Lower leg skin (tissue), 4 donors: Measurements from ENCODE around the gene PPIB. TPM values are rescaled to one million over a fixed set of nuclear protein-coding genes. Genes with fewer than 3 reads are reported as not detected.

Experiments
- DNase-seq, 2 donors: peaks; one replicate each; pipeline ENCODE4 v3.0.0-alpha.2; 2019; ENCODE audit warnings: low spot score in 2 of 2
- H3K4me3 ChIP-seq: fragments of 200-600 bp; sonication (generic); 2 replicates; pipeline ENCODE4 v1.5.1; 2017; ENCODE audit warnings: mild to moderate bottlenecking, low read depth; ENCODE audit not compliant: poor library complexity, severe bottlenecking
- POLR2A ChIP-seq, 2 donors: fragments of 450-650 bp; IDR thresholded peaks; one replicate each; pipeline ENCODE4 v1.6.1; 2016 to 2017; ENCODE audit warnings: antibody characterized with exemption in 2 of 2, mild to moderate bottlenecking in 1 of 2, moderate library complexity in 1 of 2
- WGBS, 2 donors: methylation state at CpG; one replicate each; pipeline ENCODE4 v1.1.5; 2018; 5-methylcytosine and 5-hydroxymethylcytosine counted together
- intact Hi-C: fragments of 100-400 bp; cut with DNase I; formaldehyde crosslinking; loops from one replicate; pipeline ENCODE4 v1.15.0; 2023; ENCODE audit warnings: low total_unique reads
- total RNA-seq, 4 donors: library from RNA; depleted of rRNA; stranded (reverse); fragments of >200 nt; gene quantifications; one replicate each; pipeline ENCODE4 v1.1.0, GENCODE V29; 2016
- TF ChIP-seq, protein P1 (sequence below), 3 donors: fragments of 450-650 bp; IDR thresholded peaks; one replicate each; pipeline ENCODE4 v1.5.1; 2016; ENCODE audit warnings: antibody characterized with exemption in 3 of 3, mild to moderate bottlenecking in 3 of 3, moderate library complexity in 2 of 3

Gene PPIB
- total RNA-seq, 4 donors from 2014 or later: 149 to 195 (median 164) TPM

DNA sequence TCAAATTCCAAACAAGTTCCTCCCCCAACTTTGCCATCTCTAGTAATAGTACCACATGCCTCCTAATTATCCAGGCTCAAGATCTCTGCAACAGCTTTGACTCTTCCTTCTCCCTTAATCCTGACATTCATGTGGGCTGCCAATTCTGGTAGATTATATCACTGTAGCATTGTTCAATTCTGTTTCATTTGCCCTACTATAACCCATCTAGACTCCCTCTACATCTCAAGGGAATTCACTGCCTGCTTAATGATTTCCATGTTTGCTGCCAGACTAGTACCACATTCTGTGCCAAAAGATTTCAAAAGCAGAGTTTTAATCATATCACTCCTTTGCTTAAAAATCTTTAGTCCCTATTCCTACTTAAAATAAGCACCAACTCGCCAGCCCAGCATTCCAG lies 34.6 kb upstream of the PPIB start:
- intact Hi-C loops: no loop called here
- WGBS, 2 donors: 49 to 64% methylated on average over 1 of the region's 1 CpG
- DNase-seq: no peak
- no peak overlapping the region for H3K4me3 ChIP-seq
- TF ChIP-seq POLR2A (IDR thresholded peaks at IDR 0.05): no peak
- TF ChIP-seq, protein P1, sequence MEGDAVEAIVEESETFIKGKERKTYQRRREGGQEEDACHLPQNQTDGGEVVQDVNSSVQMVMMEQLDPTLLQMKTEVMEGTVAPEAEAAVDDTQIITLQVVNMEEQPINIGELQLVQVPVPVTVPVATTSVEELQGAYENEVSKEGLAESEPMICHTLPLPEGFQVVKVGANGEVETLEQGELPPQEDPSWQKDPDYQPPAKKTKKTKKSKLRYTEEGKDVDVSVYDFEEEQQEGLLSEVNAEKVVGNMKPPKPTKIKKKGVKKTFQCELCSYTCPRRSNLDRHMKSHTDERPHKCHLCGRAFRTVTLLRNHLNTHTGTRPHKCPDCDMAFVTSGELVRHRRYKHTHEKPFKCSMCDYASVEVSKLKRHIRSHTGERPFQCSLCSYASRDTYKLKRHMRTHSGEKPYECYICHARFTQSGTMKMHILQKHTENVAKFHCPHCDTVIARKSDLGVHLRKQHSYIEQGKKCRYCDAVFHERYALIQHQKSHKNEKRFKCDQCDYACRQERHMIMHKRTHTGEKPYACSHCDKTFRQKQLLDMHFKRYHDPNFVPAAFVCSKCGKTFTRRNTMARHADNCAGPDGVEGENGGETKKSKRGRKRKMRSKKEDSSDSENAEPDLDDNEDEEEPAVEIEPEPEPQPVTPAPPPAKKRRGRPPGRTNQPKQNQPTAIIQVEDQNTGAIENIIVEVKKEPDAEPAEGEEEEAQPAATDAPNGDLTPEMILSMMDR (IDR thresholded peaks at IDR 0.05): no peak

DNA sequence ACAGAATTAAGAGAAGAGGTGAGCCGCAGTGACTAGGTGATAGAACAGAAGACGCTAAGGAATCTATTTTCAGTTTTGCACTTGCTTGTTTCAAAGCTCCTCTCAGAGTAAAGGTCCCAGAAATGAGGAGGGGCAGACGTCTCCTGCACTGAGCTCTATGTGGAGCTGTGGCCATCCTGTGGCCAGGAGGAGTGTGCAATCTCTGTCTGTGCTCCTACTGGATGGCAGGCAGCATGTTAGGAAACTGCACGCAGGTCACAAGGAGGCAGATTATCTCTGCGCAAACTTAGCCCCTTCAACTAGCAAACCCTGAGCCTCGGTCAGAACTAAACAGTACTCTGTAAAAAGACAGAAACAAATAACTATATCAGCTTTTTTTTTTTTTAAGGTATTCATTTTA lies 31.1 kb upstream of the PPIB start:
- intact Hi-C loops: no loop called here
- TF ChIP-seq POLR2A (IDR thresholded peaks at IDR 0.05): no peak
- TF ChIP-seq, protein P1 (IDR thresholded peaks at IDR 0.05): no peak
- no peak for DNase-seq
- no peak overlapping the region for H3K4me3 ChIP-seq
- WGBS, 2 donors: 95% methylated on average over 6 of the region's 6 CpGs

GRCh38 chr15:64191971-64192830 lies 29.4 kb upstream of the PPIB start:
- H3K4me3 ChIP-seq: no peak overlapping the region
- 91 to 96% methylated on average over 5 of the region's 5 CpGs for WGBS, 2 donors
- TF ChIP-seq, protein P1 (IDR thresholded peaks at IDR 0.05): no peak
- TF ChIP-seq POLR2A (IDR thresholded peaks at IDR 0.05): no peak
- DNase-seq: no peak
- intact Hi-C loops: no loop called here

DNA sequence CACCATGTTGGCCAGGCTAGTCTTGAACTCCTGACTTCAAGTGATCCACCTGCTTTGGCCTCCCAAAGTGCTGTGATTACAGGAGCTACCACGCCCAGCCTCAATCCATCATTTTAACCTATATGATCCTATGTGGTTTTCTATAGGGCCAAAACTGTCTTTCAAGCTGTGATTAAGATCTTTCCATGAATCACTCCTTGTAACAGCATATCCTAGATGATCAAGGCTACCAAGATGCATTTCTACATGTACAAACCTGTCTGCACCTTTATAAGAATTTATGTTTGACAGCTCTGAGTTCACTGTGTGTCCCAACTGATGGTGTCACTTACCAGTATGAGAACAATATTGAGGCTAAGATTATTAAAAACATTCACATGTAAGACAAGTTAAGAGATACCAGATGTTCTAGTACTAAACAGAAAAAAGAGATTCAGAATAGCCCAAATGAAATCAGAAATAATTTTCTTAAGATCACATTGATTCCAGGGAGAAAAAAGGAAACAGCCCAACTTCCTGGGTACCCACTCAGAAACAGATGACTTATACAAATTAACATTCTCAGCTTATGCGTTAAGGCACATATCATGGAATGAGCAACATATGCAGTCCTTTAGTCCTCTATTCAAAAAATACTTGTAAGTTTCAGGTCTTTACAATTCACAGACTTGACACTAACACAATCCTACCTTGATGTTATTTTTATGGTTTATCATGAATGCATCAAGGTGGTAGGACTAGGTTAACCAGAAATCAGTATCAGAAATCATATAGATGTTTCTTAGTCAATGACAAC lies 24.8 kb upstream of the PPIB start:
- 41 to 52% methylated on average over 2 of the region's 2 CpGs for WGBS, 2 donors
- intact Hi-C loops: no loop called here
- no peak for DNase-seq
- TF ChIP-seq, protein P1 (IDR thresholded peaks at IDR 0.05): no peak
- no peak for TF ChIP-seq POLR2A (IDR thresholded peaks at IDR 0.05)
- no peak overlapping the region for H3K4me3 ChIP-seq

GRCh38 chr15:64185146-64185911 lies 22.5 kb upstream of the PPIB start:
- intact Hi-C loops: no loop called here
- TF ChIP-seq POLR2A (IDR thresholded peaks at IDR 0.05): no peak
- TF ChIP-seq, protein P1 (IDR thresholded peaks at IDR 0.05): no peak

More at GRCh38 chr15:64185146-64185911, 22.5 kb upstream of the PPIB start:
- no peak for DNase-seq
- WGBS, 2 donors: 90 to 95% methylated on average over 9 of the region's 9 CpGs
- no peak overlapping the region for H3K4me3 ChIP-seq
